ENCODE measurements around the gene ACAP3. TPM values are rescaled to one million over a fixed set of nuclear protein-coding genes. Genes with fewer than 3 reads are reported as not detected.

ACAP3 gene
- polyA plus RNA-seq, 2 of the 4 experiments (the other 2 are of a cell fraction): 6.6 to 24.2 TPM

DNA sequence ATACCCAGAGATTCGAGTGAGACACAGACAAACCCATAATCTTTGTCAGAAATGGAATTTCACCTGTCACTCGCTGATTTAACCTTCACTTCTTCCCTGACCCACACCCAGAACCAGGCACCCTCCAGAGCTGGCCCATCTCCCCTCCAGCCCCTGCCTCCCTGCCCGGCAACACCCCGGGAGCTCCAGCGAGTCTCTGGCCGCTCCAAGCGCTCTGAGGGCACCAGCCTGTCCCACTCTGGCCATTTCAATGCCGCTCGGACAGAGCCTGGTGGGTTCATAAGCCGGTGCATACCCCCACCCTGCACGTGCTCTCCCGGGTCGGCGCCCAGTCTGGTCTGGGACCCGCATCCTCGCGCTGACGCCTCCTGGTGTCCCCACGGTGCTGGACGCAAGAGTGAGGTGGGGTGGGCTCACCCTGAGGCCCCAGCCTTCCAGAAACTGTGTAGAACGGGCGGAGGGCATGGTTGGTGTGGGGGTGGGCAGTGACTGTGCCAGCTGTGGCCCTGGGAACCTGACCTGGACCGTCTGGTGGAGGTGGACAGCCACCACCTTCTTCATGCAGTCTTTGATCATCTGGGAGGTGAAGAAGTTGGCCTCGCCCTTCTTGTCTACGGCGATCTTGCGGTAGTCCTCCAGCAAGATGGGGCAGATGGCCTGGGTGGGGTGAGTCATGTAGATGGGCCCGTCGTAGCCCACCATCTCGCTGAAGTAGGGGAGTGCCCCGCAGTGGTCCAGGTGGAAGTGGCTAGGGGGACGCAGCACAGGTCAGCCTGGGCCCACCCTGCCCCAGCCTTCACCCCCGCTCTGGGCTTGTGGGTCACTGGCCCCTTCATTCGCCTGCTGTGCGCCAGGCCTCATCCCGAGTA is 11.3 kb upstream of the ACAP3 start:
- Histone ChIP-seq H3K9me3 (no peaks in the 10 kb centered on the region), H3K4me3 (no peak overlapping the region), H3K4me2 (peak overlapping the region; percentile 37; the same call in 2 of the 3 replicates), H3K27ac (no peak overlapping the region; a peak in 1 of 6 replicates), H3K4me1 (peaks cover 21% of the 10 kb centered on the region)
- TF ChIP-seq TFCP2L1 (CRISPR knock-in tag; IDR thresholded peaks at IDR 0.05) (no peak), HOXB5 (CRISPR knock-in tag; IDR thresholded peaks at IDR 0.05) (no peak), MYC (IDR thresholded peaks at IDR 0.05; ENCODE audit: borderline replicate concordance, low read length) (no peak), ZNF302 (CRISPR knock-in tag; IDR thresholded peaks at IDR 0.05) (no peak), PBX3 (IDR thresholded peaks at IDR 0.05) (no peak), CEBPB (IDR thresholded peaks at IDR 0.05) (no peak), RCOR1 (IDR thresholded peaks at IDR 0.05; ENCODE audit: low read depth, low read length) (no peak), MAFK (IDR thresholded peaks at IDR 0.05; ENCODE audit: partially characterized antibody) (no peak), ESRRA (IDR thresholded peaks at IDR 0.05; ENCODE audit: borderline replicate concordance, low read length) (no peak), HEYL (CRISPR knock-in tag; IDR thresholded peaks at IDR 0.05) (no peak), GATA3 (IDR thresholded peaks at IDR 0.05; ENCODE audit: borderline replicate concordance) (no peak), HES2 (IDR thresholded peaks at IDR 0.05) (no peak), RNF2 (IDR thresholded peaks at IDR 0.05; ENCODE audit: borderline replicate concordance, low read depth) (no peak)
- TF ChIP-seq, protein P1, sequence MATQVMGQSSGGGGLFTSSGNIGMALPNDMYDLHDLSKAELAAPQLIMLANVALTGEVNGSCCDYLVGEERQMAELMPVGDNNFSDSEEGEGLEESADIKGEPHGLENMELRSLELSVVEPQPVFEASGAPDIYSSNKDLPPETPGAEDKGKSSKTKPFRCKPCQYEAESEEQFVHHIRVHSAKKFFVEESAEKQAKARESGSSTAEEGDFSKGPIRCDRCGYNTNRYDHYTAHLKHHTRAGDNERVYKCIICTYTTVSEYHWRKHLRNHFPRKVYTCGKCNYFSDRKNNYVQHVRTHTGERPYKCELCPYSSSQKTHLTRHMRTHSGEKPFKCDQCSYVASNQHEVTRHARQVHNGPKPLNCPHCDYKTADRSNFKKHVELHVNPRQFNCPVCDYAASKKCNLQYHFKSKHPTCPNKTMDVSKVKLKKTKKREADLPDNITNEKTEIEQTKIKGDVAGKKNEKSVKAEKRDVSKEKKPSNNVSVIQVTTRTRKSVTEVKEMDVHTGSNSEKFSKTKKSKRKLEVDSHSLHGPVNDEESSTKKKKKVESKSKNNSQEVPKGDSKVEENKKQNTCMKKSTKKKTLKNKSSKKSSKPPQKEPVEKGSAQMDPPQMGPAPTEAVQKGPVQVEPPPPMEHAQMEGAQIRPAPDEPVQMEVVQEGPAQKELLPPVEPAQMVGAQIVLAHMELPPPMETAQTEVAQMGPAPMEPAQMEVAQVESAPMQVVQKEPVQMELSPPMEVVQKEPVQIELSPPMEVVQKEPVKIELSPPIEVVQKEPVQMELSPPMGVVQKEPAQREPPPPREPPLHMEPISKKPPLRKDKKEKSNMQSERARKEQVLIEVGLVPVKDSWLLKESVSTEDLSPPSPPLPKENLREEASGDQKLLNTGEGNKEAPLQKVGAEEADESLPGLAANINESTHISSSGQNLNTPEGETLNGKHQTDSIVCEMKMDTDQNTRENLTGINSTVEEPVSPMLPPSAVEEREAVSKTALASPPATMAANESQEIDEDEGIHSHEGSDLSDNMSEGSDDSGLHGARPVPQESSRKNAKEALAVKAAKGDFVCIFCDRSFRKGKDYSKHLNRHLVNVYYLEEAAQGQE (IDR thresholded peaks at IDR 0.05): no peak
- TF ChIP-seq, protein P2, sequence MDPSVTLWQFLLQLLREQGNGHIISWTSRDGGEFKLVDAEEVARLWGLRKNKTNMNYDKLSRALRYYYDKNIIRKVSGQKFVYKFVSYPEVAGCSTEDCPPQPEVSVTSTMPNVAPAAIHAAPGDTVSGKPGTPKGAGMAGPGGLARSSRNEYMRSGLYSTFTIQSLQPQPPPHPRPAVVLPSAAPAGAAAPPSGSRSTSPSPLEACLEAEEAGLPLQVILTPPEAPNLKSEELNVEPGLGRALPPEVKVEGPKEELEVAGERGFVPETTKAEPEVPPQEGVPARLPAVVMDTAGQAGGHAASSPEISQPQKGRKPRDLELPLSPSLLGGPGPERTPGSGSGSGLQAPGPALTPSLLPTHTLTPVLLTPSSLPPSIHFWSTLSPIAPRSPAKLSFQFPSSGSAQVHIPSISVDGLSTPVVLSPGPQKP (IDR thresholded peaks at IDR 0.05; ENCODE audit: low read depth, low read length): no peak
- ChIA-PET POLR2A (interaction anchor here (1.1 kb wide), 1 partner anchor 80 kb away, joined by 4 read pairs; the partner anchor contains the start of gene CCNL2), CTCF (no interaction called here)
- no peak for DNase-seq (ENCODE audit: low read depth in 1 of 2, low spot score in 1 of 2)
- no peak for FAIRE-seq
- WGBS (ENCODE audit: missing lambda C conversion rate): 85% methylated on average over 16 of the region's 36 CpGs
- no peak; a peak in 1 of 6 replicates for ATAC-seq

GRCh38 chr1:1318131-1318652 is 10.5 kb upstream of the ACAP3 start:
- H3K4me2 ChIP-seq: peak overlapping the region; percentile 37
- ATAC-seq (peak; percentile 72 to 86), DNase-seq (ENCODE audit: low read depth in 1 of 2, low spot score in 1 of 2) (peak in 1 of 2 experiments; percentile 77), FAIRE-seq (no peak)
- 30% methylated on average over 9 of the region's 9 CpGs for WGBS (ENCODE audit: missing lambda C conversion rate)
- CTCF ChIA-PET: no interaction called here
- peak overlapping the region in 1 of 2 experiments; percentile 57; a peak in 1 of 6 replicates for H3K27ac ChIP-seq
- peaks cover 21% of the 10 kb centered on the region for H3K4me1 ChIP-seq
- H3K9me3 ChIP-seq: no peaks in the 10 kb centered on the region
- TF ChIP-seq JUNB (IDR thresholded peaks at IDR 0.05) (0 out of 2 replicates have a peak, but pooled peaks have one; percentile 11), ESRRA (IDR thresholded peaks at IDR 0.05; ENCODE audit: borderline replicate concordance, low read length) (no peak), FOSL2 (IDR thresholded peaks at IDR 0.05) (peak; percentile 51; the same call in 1 of the 2 replicates), FOSL2 (CRISPR knock-in tag; IDR thresholded peaks at IDR 0.05) (peak; percentile 84)
- no peak overlapping the region for H3K4me3 ChIP-seq
- POLR2A ChIA-PET: interaction anchor here (1.1 kb wide), 1 partner anchor 81 kb away, joined by 4 read pairs; the partner anchor contains the start of gene CCNL2
